ENCODE measurements around the gene HOXD13. TPM values are rescaled to one million over a fixed set of nuclear protein-coding genes. Genes with fewer than 3 reads are reported as not detected.

HOXD13 gene
- total RNA-seq, 1 experiment from 2014 or later, result not detected

DNA sequence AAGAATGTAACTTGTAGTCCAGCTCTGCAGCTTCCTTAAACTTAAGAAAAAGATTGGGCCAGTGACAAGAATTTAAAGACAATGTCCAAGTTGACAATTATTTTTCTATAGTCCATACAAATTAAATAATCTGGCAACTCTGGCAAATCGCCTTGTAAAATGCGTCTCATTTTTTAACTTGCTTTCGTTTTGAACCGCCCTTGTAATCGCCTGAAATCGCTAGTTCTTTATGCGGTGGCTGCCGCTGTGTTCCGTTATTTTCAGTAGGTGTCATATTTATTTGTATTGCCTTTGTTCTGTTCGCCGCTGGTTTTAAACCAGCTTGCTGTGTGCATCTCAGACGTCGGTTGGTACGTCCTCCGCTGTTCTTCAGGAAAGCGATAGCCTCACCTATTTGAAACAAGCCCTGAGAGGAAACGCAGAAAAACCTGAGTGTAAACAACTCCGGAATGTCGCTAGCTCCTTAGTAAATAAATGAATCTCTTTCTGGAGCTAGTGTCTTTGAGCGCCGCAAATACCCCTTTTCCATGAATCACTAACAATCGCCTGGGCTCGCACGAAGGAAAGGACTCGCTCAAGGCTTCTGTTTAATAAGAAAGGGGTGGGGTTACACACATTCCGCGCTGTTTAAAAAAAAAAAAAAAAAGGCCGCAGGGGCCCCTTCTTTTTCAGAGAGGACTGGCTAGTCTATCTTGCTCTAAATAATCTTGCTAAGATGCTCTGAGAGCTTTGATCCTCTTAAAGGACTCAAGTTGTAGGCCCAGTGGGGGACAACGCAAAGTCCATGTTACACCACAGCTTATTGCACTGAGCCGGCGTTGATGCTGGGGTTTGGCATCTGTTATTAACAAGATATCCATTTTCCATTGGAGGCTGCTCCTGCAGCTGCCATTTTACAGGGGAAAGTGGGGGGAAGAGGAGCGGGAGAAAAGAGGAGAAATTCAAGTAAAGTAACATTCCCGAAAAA is 40.0 kb downstream of the HOXD13 start:
- Histone ChIP-seq H3K4me1 (replicated peaks; ENCODE audit: insufficient read depth) (no peaks in the 10 kb centered on the region), H3K9me3 (ENCODE audit: insufficient read depth, low read depth) (no peaks in the 10 kb centered on the region), H3K4me2 (no peak overlapping the region), H2AFZ (no peak overlapping the region), H3K4me3 (no peak overlapping the region), H3K9me2 (ENCODE audit: insufficient read depth) (no peaks in the 10 kb centered on the region), H3K36me3 (ENCODE audit: low read depth) (no peaks in the 10 kb centered on the region), H3K27ac (no peak overlapping the region), H3F3A (ENCODE audit: insufficient read depth, low read depth) (no peaks in the 10 kb centered on the region), H3K27me3 (ENCODE audit: insufficient read depth, low read depth) (peaks cover 32% of the 10 kb centered on the region), H3K79me2 (ENCODE audit: low read depth) (no peaks in the 10 kb centered on the region), H4K20me1 (ENCODE audit: insufficient read depth) (no peaks in the 10 kb centered on the region)
- CTCF ChIA-PET, result interaction anchor here (1.2 to 1.6 kb wide), 2 partner anchors 322 to 519 kb away, joined by 5 to 9 read pairs; no protein-coding TSS in a partner anchor
- intact Hi-C loops (cut with micrococcal nuclease; ENCODE audit: unreplicated experiment), result no loop called here
- TF ChIP-seq, protein P1, sequence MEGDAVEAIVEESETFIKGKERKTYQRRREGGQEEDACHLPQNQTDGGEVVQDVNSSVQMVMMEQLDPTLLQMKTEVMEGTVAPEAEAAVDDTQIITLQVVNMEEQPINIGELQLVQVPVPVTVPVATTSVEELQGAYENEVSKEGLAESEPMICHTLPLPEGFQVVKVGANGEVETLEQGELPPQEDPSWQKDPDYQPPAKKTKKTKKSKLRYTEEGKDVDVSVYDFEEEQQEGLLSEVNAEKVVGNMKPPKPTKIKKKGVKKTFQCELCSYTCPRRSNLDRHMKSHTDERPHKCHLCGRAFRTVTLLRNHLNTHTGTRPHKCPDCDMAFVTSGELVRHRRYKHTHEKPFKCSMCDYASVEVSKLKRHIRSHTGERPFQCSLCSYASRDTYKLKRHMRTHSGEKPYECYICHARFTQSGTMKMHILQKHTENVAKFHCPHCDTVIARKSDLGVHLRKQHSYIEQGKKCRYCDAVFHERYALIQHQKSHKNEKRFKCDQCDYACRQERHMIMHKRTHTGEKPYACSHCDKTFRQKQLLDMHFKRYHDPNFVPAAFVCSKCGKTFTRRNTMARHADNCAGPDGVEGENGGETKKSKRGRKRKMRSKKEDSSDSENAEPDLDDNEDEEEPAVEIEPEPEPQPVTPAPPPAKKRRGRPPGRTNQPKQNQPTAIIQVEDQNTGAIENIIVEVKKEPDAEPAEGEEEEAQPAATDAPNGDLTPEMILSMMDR (conservative IDR thresholded peaks at IDR 0.05), result no peak
- TF ChIP-seq EZH2 (IDR thresholded peaks at IDR 0.05; ENCODE audit: low read depth), result no peak
- no TSS peak for BruUV-seq (replicated peaks)
- DNase-seq, result no peak
- POLR2A ChIA-PET (ENCODE audit: unreplicated experiment), result no interaction called here

DNA sequence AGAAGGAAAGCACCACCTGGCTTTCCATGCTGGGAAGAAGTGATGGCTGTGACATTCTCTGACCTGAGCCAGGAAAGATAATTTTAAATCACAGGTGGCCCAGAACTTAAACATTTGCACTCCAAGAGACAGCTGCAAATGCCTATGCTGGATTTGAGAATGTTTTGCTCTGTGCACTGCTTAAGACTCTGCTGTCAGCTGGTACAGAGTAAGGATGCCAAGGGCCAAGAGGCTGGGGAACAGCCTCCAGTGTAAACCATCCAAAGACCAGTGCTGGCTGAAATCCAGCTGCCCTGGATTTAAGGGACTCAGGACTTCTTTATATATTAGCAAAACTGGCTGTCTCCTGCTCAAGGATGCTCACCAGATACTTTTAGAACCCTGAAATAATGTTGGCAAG is 40.9 kb downstream of the HOXD13 start:
- Histone ChIP-seq H3K36me3 (ENCODE audit: low read depth) (no peaks in the 10 kb centered on the region), H2AFZ (no peak overlapping the region), H3K27me3 (ENCODE audit: insufficient read depth, low read depth) (peaks cover 28% of the 10 kb centered on the region), H3K4me3 (no peak overlapping the region), H3K4me2 (no peak overlapping the region), H3F3A (ENCODE audit: insufficient read depth, low read depth) (no peaks in the 10 kb centered on the region), H3K27ac (no peak overlapping the region), H3K4me1 (replicated peaks; ENCODE audit: insufficient read depth) (no peaks in the 10 kb centered on the region), H3K9me2 (ENCODE audit: insufficient read depth) (no peaks in the 10 kb centered on the region), H4K20me1 (ENCODE audit: insufficient read depth) (no peaks in the 10 kb centered on the region), H3K79me2 (ENCODE audit: low read depth) (no peaks in the 10 kb centered on the region), H3K9me3 (ENCODE audit: insufficient read depth, low read depth) (no peaks in the 10 kb centered on the region)
- intact Hi-C loops (cut with micrococcal nuclease; ENCODE audit: unreplicated experiment), result no loop called here
- TF ChIP-seq, protein P1 (conservative IDR thresholded peaks at IDR 0.05), result no peak
- no peak for TF ChIP-seq EZH2 (IDR thresholded peaks at IDR 0.05; ENCODE audit: low read depth)
- ChIA-PET POLR2A (ENCODE audit: unreplicated experiment) (no interaction called here), CTCF (interaction anchor here (1.2 kb wide), 1 partner anchor 322 kb away, joined by 9 read pairs; no protein-coding TSS in a partner anchor)
- no TSS peak for BruUV-seq (replicated peaks)
- DNase-seq, result no peak

DNA sequence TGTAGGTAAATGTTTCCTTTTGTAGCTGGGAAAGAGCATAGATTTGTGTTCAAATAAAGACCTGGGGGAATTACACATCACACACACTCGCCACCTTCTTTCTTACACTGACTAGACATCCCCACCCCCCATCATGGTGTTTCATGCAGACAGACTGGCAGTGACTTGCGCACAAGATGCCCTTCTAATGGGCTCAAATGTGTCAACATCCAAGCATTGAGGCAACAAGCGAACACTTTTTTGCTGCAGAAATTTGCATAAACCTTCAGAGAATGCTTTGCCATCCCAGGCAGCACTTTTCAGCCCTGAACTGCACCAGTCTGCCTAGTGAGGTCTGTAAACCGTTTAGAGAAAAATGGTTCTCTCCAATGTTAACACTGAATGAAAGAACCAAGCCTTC is 41.5 kb downstream of the HOXD13 start:
- no peak overlapping the region for H3K4me3 ChIP-seq
- H3K36me3 ChIP-seq (ENCODE audit: low read depth), result no peaks in the 10 kb centered on the region
- TF ChIP-seq, protein P1 (conservative IDR thresholded peaks at IDR 0.05), result no peak
- TF ChIP-seq EZH2 (IDR thresholded peaks at IDR 0.05; ENCODE audit: low read depth), result no peak
- H3K4me2 ChIP-seq, result no peak overlapping the region
- ChIA-PET CTCF (no interaction called here), POLR2A (ENCODE audit: unreplicated experiment) (no interaction called here)
- BruUV-seq (replicated peaks), result no TSS peak
- intact Hi-C loops (cut with micrococcal nuclease; ENCODE audit: unreplicated experiment), result loop anchor here (2.0 kb wide), 1 partner anchor 505 kb away; no protein-coding TSS in a partner anchor
- H3K4me1 ChIP-seq (replicated peaks; ENCODE audit: insufficient read depth), result no peaks in the 10 kb centered on the region
- H3K79me2 ChIP-seq (ENCODE audit: low read depth), result no peaks in the 10 kb centered on the region
- H4K20me1 ChIP-seq (ENCODE audit: insufficient read depth), result no peaks in the 10 kb centered on the region
- H3K27ac ChIP-seq, result no peak overlapping the region
- H3K9me2 ChIP-seq (ENCODE audit: insufficient read depth), result no peaks in the 10 kb centered on the region
- H3K9me3 ChIP-seq (ENCODE audit: insufficient read depth, low read depth), result no peaks in the 10 kb centered on the region
- no peak overlapping the region for H2AFZ ChIP-seq
- H3F3A ChIP-seq (ENCODE audit: insufficient read depth, low read depth), result no peaks in the 10 kb centered on the region
- peaks cover 26% of the 10 kb centered on the region for H3K27me3 ChIP-seq (ENCODE audit: insufficient read depth, low read depth)
- no peak for DNase-seq

Data from PC-9 (cell line).